Small intestine (tissue), 7 donors: Measurements from ENCODE around the gene STAT6. TPM values are rescaled to one million over a fixed set of nuclear protein-coding genes. Genes with fewer than 3 reads are reported as not detected.
"Not testable (repeated sequence)": the region's sequence is repeated elsewhere in the genome, so short reads cannot be mapped to it uniquely, and the experiment has no call there.

ENCODE experiments used
- DNase-seq, 2 donors: peaks; one replicate each; pipeline versions ENCODE4 v3.0.0 to v3.0.0-alpha.2; 2013
- FAIRE-seq: peaks from 2 replicates; lab custom pipeline; 2012; peaks lifted over from hg19 to GRCh38; lab: Jason Lieb, UNC
- H3K27ac ChIP-seq, 3 donors: one replicate each; pipeline ENCODE4 v1.5.1; 2013; ENCODE audit warnings: low read length in 2 of 3, mild to moderate bottlenecking in 2 of 3, control low read depth in 1 of 3, inconsistent platforms in 1 of 3, low read depth in 1 of 3, moderate library complexity in 1 of 3
- H3K27me3 ChIP-seq, 3 donors: one replicate each; pipeline ENCODE4 v1.6.1; 2013; ENCODE audit warnings: low read length in 3 of 3, inconsistent platforms in 1 of 3; ENCODE audit not compliant: control insufficient read depth in 3 of 3, insufficient read depth in 3 of 3
- H3K36me3 ChIP-seq, 3 donors: one replicate each; pipeline ENCODE4 v1.6.1; 2013; ENCODE audit warnings: low read length in 3 of 3, inconsistent platforms in 1 of 3, low read depth in 1 of 3, mild to moderate bottlenecking in 1 of 3, moderate library complexity in 1 of 3; ENCODE audit not compliant: control insufficient read depth in 3 of 3, insufficient read depth in 2 of 3
- H3K4me1 ChIP-seq, 3 donors: one replicate each; pipeline ENCODE4 v1.6.1; 2013; ENCODE audit warnings: low read length in 2 of 3, inconsistent platforms in 1 of 3, low read depth in 1 of 3, mild to moderate bottlenecking in 1 of 3, moderate library complexity in 1 of 3; ENCODE audit not compliant: control insufficient read depth in 3 of 3, insufficient read depth in 2 of 3
- H3K4me3 ChIP-seq, 3 donors: one replicate each; pipeline ENCODE4 v1.5.1; 2013; ENCODE audit warnings: low read length in 3 of 3, control low read depth in 1 of 3, inconsistent platforms in 1 of 3, low read depth in 1 of 3, mild to moderate bottlenecking in 1 of 3, moderate library complexity in 1 of 3
- H3K9me3 ChIP-seq, 2 donors: one replicate each; pipeline ENCODE4 v1.6.1; 2013; ENCODE audit warnings: low read depth in 1 of 2, low read length in 1 of 2; ENCODE audit not compliant: control insufficient read depth in 2 of 2, insufficient read depth in 1 of 2
- WGBS, 3 donors: extraction: QIAGEN DNeasy Blood & Tissue Kit; methylation state at CpG; one replicate each; pipeline ENCODE4 v1.1.7; 2013; 5-methylcytosine and 5-hydroxymethylcytosine counted together
- polyA plus RNA-seq, 4 donors: library from polyadenylated mRNA; stranded (reverse) in 3 of 4; unstranded in 1 of 4; fragments of 200-250 nt in 3 of 4; fragments of 120-200 nt in 1 of 4; gene quantifications; one replicate each; pipeline versions ENCODE4 v1.2.1 to v1.2.3, GENCODE V29; 2013
- donor health status: healthy with polysubstance abuse.
- donor health status: control.
- donor health status: control.
- donor health status: Bipolar disorder and iron deficiency.
- donor health status: healthy.

The STAT6 gene
- polyA plus RNA-seq, 4 donors = 117 to 842 (median 344) TPM

- DNase-seq (peak; percentile 62 to 88), FAIRE-seq (no peak)
- Histone ChIP-seq H3K9me3 (no peaks in the 10 kb centered on the region), H3K36me3 (peaks cover 0 to 18% (median 2%) of the 10 kb centered on the region in 3 donors), H3K4me1 (peaks cover 0 to 25% (median 0%) of the 10 kb centered on the region in 3 donors), H3K4me3 (peak overlapping the region; percentile 53 to 91 (median 54)), H3K27me3 (no peaks in the 10 kb centered on the region), H3K27ac (peak overlapping the region; percentile 81 to 99 (median 98))
- WGBS, 3 donors = 1% methylated on average over 26 to 52 of the region's 52 CpGs
These were observed 24.0 kb downstream of the STAT6 start for GRCh38 chr12:57087010-57087690.

- peak in 1 of 2 donors; percentile 81 for DNase-seq
- Histone ChIP-seq H3K4me3 (peak overlapping the region; percentile 43 to 91 (median 54)), H3K27ac (peak overlapping the region; percentile 58 to 99 (median 98)), H3K27me3 (no peaks in the 10 kb centered on the region), H3K9me3 (no peaks in the 10 kb centered on the region), H3K36me3 (peaks cover 0 to 12% (median 0%) of the 10 kb centered on the region in 3 donors), H3K4me1 (peaks cover 0 to 25% (median 0%) of the 10 kb centered on the region in 3 donors)
- 1 to 5% (median 1%) methylated on average over 14 of the region's 14 CpGs for WGBS, 3 donors
- FAIRE-seq = no peak
These were observed 24.6 kb downstream of the STAT6 start for GRCh38 chr12:57086493-57087009.

GRCh38 chr12:57085999-57086492 lies 25.1 kb downstream of the STAT6 start:
- Histone ChIP-seq H3K36me3 (peaks cover 0 to 7% (median 0%) of the 10 kb centered on the region in 3 donors), H3K4me1 (peaks cover 0 to 25% (median 0%) of the 10 kb centered on the region in 3 donors), H3K27ac (peak overlapping the region in 2 of 3 donors; percentile 98 to 99), H3K9me3 (no peaks in the 10 kb centered on the region), H3K4me3 (peak overlapping the region in 1 of 3 donors; percentile 91), H3K27me3 (no peaks in the 10 kb centered on the region)
- 30 to 66% (median 65%) methylated on average over 12 of the region's 12 CpGs for WGBS, 3 donors
- DNase-seq (peak in 1 of 2 donors; percentile 50), FAIRE-seq (no peak)

- FAIRE-seq (no peak), DNase-seq (no peak)
- H3K9me3 ChIP-seq = no peaks in the 10 kb centered on the region
- peaks cover 0 to 13% (median 4%) of the 10 kb centered on the region in 3 donors for H3K4me1 ChIP-seq
- H3K27me3 ChIP-seq = no peaks in the 10 kb centered on the region
- WGBS, 3 donors = 100% methylated on average over 1 of the region's 1 CpG
- no peak overlapping the region for H3K27ac ChIP-seq
- peaks cover 0 to 7% (median 0%) of the 10 kb centered on the region in 3 donors for H3K36me3 ChIP-seq
- no peak overlapping the region for H3K4me3 ChIP-seq
These were observed 30.3 kb downstream of the STAT6 start for GRCh38 chr12:57080855-57081254.

GRCh38 chr12:57079821-57080220 lies 31.3 kb downstream of the STAT6 start:
- H3K4me1 ChIP-seq = peaks cover 0 to 5% (median 4%) of the 10 kb centered on the region in 3 donors
- H3K36me3 ChIP-seq = peaks cover 0 to 9% (median 0%) of the 10 kb centered on the region in 3 donors
- WGBS, 3 donors = 75 to 84% (median 81%) methylated on average over 1 of the region's 1 CpG
- H3K4me3 ChIP-seq = no peak overlapping the region
- H3K9me3 ChIP-seq = no peaks in the 10 kb centered on the region
- FAIRE-seq (no peak), DNase-seq (no peak)
- no peaks in the 10 kb centered on the region for H3K27me3 ChIP-seq
- H3K27ac ChIP-seq = peak overlapping the region in 2 of 3 donors; percentile 83 to 84

GRCh38 chr12:57078519-57079404 lies 32.4 kb downstream of the STAT6 start, which contains the start of gene NEMP1:
NEMP1 (minus strand) TSS chr12:57078791; CDS start chr12:57078745, 46 bp downstream.
- peak within 1 kb of the TSS; percentile 12 to 84 (median 83) for H3K27ac ChIP-seq
- 0 to 1% (median 0%) methylated on average over 38 to 39 of the region's 39 CpGs for WGBS, 3 donors
- DNase-seq (peak; percentile 99 to 100), FAIRE-seq (peak; percentile 93)
- H3K4me1 ChIP-seq = peaks cover 0 to 5% (median 4%) of the 10 kb centered on the region in 3 donors
- H3K27me3 ChIP-seq = no peaks in the 10 kb centered on the region
- H3K4me3 ChIP-seq = peak within 1 kb of the TSS; percentile 70 to 78 (median 73)
- H3K9me3 ChIP-seq = no peaks in the 10 kb centered on the region
- H3K36me3 ChIP-seq = peaks cover 0 to 9% (median 0%) of the 10 kb centered on the region in 3 donors

GRCh38 chr12:57073566-57074450 lies 37.4 kb downstream of the STAT6 start:
- 92 to 97% (median 95%) methylated on average over 6 of the region's 6 CpGs for WGBS, 3 donors
- FAIRE-seq = not testable (repeated sequence)

More at GRCh38 chr12:57073566-57074450, 37.4 kb downstream of the STAT6 start:
- not testable (repeated sequence) for H3K27ac ChIP-seq, H3K4me1 ChIP-seq, H3K27me3 ChIP-seq, DNase-seq, H3K9me3 ChIP-seq, H3K4me3 ChIP-seq
- peaks cover 0 to 15% (median 4%) of the 10 kb centered on the region in 3 donors for H3K36me3 ChIP-seq
